Endothelial cell (in vitro differentiated cells): ENCODE measurements around the gene COBL. TPM values are rescaled to one million over a fixed set of nuclear protein-coding genes. Genes with fewer than 3 reads are reported as not detected.
A peak's percentile ranks its signal among the peaks of the same experiment; 100 is the strongest.

Experiments
- DNase-seq: peaks from one replicate; pipeline ENCODE4 v3.0.0; 2021; ENCODE audit warnings: low spot score
- H3K27ac Mint-ChIP-seq: one replicate; pipeline ENCODE4 v1.8.0; 2021; ENCODE audit warnings: mixed read lengths, inconsistent platforms; ENCODE audit not compliant: unreplicated experiment
- H3K27me3 Mint-ChIP-seq: one replicate; pipeline ENCODE4 v1.8.0; 2021; ENCODE audit warnings: mild to moderate bottlenecking, moderate library complexity, mixed read lengths, inconsistent platforms; ENCODE audit not compliant: unreplicated experiment
- H3K36me3 Mint-ChIP-seq: one replicate; pipeline ENCODE4 v1.8.0; 2021; ENCODE audit warnings: mild to moderate bottlenecking, low read depth, mixed read lengths, inconsistent platforms; ENCODE audit not compliant: unreplicated experiment
- H3K4me1 Mint-ChIP-seq: one replicate; pipeline ENCODE4 v1.8.0; 2021; ENCODE audit warnings: mild to moderate bottlenecking, mixed read lengths, inconsistent platforms; ENCODE audit not compliant: unreplicated experiment
- H3K4me3 Mint-ChIP-seq: one replicate; pipeline ENCODE4 v1.8.0; 2021; ENCODE audit warnings: mild to moderate bottlenecking, mixed read lengths, inconsistent platforms; ENCODE audit not compliant: unreplicated experiment
- H3K9me3 Mint-ChIP-seq: one replicate; pipeline ENCODE4 v1.8.0; 2021; ENCODE audit warnings: mixed read lengths, inconsistent platforms; ENCODE audit not compliant: unreplicated experiment
- total RNA-seq: library from RNA; stranded (reverse); fragmentation: NEBNext Ultra II Directional; extraction: Animal tissue kit (Norgen Biotek cat#: 25700); gene quantifications from one replicate; pipeline ENCODE4 v1.2.1, GENCODE V29; 2021; ENCODE audit not compliant: unreplicated experiment
- TF ChIP-seq, protein P1 (sequence below): fragments of 200-600 bp; sonication (generic); IDR thresholded peaks from one replicate; pipeline ENCODE4 v1.5.0; 2021; ENCODE audit warnings: antibody characterized with exemption; ENCODE audit not compliant: unreplicated experiment

Gene COBL
- total RNA-seq, 1 donor from 2014 or later, result 1.8 TPM

DNA sequence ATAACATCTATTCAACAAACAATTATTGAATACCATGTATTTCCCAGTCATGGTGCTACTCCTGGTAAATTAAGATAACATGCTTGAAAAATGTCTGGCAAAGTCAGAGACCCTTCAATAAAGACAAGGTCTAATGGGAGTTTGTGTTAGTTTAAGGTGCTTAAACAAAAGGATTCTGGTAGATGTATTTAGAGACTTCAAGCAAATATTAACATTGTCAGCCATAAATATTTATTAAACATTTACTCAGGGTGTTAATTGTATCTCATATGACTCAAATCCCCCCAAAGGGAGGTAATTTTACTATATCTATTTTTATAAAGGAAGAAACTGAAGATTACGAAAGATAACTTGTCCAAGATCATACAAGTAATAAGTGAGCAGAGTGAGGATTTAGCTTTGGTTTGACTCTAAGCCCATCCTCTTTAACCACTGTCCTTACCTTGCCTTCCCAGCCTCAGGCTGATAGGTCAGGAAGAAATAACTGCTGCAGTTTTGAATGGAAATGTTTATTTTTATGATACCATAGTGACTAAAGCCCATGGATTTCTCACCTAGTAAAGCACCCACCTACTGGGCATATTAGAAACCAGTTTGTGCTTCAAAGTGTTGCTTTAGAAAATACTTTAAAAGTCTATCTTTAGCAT is 215.4 kb downstream of the COBL start:
- Mint-ChIP-seq H3K4me3 (no peak overlapping the region), H3K27ac (no peak overlapping the region), H3K4me1 (no peaks in the 10 kb centered on the region), H3K27me3 (no peaks in the 10 kb centered on the region), H3K9me3 (peaks cover 6% of the 10 kb centered on the region), H3K36me3 (peaks cover 5% of the 10 kb centered on the region)
- DNase-seq, result no peak
- TF ChIP-seq, protein P1, sequence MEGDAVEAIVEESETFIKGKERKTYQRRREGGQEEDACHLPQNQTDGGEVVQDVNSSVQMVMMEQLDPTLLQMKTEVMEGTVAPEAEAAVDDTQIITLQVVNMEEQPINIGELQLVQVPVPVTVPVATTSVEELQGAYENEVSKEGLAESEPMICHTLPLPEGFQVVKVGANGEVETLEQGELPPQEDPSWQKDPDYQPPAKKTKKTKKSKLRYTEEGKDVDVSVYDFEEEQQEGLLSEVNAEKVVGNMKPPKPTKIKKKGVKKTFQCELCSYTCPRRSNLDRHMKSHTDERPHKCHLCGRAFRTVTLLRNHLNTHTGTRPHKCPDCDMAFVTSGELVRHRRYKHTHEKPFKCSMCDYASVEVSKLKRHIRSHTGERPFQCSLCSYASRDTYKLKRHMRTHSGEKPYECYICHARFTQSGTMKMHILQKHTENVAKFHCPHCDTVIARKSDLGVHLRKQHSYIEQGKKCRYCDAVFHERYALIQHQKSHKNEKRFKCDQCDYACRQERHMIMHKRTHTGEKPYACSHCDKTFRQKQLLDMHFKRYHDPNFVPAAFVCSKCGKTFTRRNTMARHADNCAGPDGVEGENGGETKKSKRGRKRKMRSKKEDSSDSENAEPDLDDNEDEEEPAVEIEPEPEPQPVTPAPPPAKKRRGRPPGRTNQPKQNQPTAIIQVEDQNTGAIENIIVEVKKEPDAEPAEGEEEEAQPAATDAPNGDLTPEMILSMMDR, result no peak

DNA sequence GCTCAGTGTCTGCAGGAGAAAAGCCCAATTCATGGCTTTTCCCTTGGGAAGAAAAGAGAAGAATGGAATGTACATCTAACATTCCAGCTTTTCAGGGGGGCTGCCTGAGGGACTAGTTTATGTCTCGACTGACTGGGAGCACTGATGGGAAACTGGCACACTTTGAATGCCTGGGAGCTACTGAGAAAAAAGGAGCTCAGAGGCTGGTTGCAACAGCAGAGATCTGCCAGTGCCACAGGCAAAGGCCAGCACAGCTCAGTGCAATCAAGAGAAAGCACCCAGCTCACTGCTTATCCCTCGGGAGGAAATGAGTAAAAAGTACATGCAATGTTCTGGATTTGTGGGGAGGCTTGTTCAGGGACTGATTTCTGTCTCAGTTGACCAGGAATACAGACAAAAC is 226.2 kb downstream of the COBL start:
- TF ChIP-seq, protein P1, result no peak
- peaks cover 4% of the 10 kb centered on the region for H3K36me3 Mint-ChIP-seq
- H3K4me1 Mint-ChIP-seq, result peaks cover 8% of the 10 kb centered on the region
- no peaks in the 10 kb centered on the region for H3K9me3 Mint-ChIP-seq
- H3K27ac Mint-ChIP-seq, result no peak overlapping the region
- no peak for DNase-seq
- H3K4me3 Mint-ChIP-seq, result no peak overlapping the region
- H3K27me3 Mint-ChIP-seq, result no peaks in the 10 kb centered on the region

DNA sequence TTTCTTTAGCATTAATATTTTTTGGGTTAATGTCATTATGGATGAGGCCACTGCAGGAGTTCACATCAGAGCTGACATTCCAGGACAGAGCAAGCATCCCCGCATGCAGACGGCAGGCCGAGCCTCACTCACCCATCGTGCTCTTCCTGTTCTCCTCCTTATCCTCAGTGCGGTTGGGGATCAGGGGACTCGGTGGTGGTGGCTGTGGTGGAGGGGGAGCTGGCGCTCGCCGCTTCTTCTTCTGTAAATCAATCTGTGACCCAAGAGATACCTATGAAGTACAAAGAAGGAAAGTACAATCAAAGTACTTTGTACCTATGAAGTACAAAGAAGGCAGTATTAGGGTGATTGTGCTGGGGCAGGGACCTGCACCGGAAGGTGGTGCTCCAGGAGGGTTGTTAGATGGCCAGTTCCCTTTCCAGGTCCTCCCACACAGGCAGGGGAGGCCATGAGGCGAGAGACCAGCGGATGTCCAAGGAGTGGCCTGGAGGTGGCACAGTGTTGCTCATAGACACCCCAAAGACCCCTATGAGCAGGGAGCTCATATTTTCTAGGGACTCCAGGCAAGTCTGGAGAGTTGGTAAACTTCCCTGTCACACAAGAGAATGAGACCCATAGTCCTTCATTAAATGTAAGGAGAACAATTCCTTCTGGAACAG is 231.4 kb downstream of the COBL start:
- H3K4me1 Mint-ChIP-seq, result peaks cover 34% of the 10 kb centered on the region
- peaks cover 4% of the 10 kb centered on the region for H3K27me3 Mint-ChIP-seq
- H3K27ac Mint-ChIP-seq, result no peak overlapping the region
- no peaks in the 10 kb centered on the region for H3K36me3 Mint-ChIP-seq
- no peak for DNase-seq
- H3K9me3 Mint-ChIP-seq, result no peaks in the 10 kb centered on the region
- H3K4me3 Mint-ChIP-seq, result no peak overlapping the region
- TF ChIP-seq, protein P1, result no peak

DNA sequence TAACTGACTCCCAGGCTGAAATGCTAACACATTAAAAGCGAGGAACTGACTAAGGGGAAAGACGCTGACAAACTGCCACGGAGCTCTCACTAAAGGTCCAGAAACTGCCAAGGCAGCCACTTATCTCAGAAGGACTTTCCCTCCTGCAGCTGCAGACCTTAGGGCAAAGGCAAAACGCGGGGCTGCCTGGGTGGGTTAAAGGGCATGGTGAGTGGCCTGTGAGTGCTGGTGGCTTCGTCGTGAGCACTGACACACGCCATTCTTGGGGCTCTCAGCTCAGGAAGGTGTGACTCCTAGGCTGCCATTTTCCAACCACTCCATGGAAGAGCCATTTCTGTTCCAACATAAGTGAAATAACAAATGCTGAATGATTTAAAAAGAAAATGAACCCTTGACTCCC is 232.5 kb downstream of the COBL start:
- peaks cover 7% of the 10 kb centered on the region for H3K27me3 Mint-ChIP-seq
- H3K36me3 Mint-ChIP-seq, result no peaks in the 10 kb centered on the region
- no peak for DNase-seq
- peaks cover 34% of the 10 kb centered on the region for H3K4me1 Mint-ChIP-seq
- no peak overlapping the region for H3K4me3 Mint-ChIP-seq
- TF ChIP-seq, protein P1, result no peak
- H3K27ac Mint-ChIP-seq, result no peak overlapping the region
- no peaks in the 10 kb centered on the region for H3K9me3 Mint-ChIP-seq

DNA sequence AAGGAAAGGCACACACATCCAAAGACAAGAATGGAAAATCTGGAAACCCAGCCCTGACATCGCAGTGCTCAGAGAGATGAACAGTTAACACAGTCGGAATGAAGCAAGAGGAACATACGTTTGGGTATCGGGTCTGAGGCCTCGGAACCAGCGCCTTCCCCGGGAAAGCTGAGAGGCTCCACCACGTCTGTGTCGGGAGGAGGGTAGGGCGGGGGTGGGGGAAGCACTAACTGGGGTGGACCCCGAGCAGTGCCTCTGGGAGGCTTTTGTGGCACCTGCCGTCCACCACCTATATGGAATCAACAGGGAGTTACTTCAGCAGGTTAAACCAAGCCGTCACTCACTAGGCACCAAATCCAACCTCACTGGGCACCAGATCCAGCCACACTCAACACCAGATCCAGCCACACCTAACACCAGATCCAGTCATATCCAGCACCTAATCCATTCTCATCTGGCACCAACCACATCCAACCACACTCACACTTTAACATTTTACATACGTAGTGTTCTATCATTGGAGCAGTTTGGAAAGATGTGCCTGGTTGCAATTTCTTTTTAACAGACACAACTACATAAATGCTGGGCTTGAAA is 233.6 kb downstream of the COBL start:
- Mint-ChIP-seq H3K36me3 (no peaks in the 10 kb centered on the region), H3K9me3 (no peaks in the 10 kb centered on the region), H3K27ac (peak overlapping the region; percentile 7), H3K27me3 (peaks cover 7% of the 10 kb centered on the region), H3K4me3 (no peak overlapping the region), H3K4me1 (peaks cover 32% of the 10 kb centered on the region)
- TF ChIP-seq, protein P1, result no peak
- no peak for DNase-seq
